Panc1 (cell line): ENCODE data around the gene MTRFR. TPM values are rescaled to one million over a fixed set of nuclear protein-coding genes. Genes with fewer than 3 reads are reported as not detected.

Experiments used
- ATAC-seq: fragments of 200-7000 bp; cut with Tn5 transposase; 2 replicates; pipeline ENCODE4 v1.9.1; 2020; ENCODE audit warnings: mild to moderate bottlenecking, moderate library complexity
- BruUV-seq: library from RNA; stranded (reverse); fragments of 400-500 nt; replicated peaks from 2 replicates; lab custom pipeline; 2021; lab: Mats Ljungman, UMichigan
- CTCF ChIA-PET: fragments of 300-600 bp; sonication (Branson Sonifier 250); formaldehyde crosslinking; loops from one replicate; lab custom pipeline; 2022; ENCODE audit warnings: antibody characterized with exemption; lab: Charles Lee
- POLR2A ChIA-PET: fragments of 300-600 bp; sonication (Branson Sonifier 250); formaldehyde crosslinking; loops from one replicate; lab custom pipeline; 2022; ENCODE audit warnings: antibody characterized with exemption; lab: Charles Lee
- DNase-seq: peaks from one replicate; pipeline ENCODE4 v3.0.0-alpha.2; 2010; ENCODE audit warnings: low read depth, low spot score
- H3K27ac ChIP-seq: 2 replicates; pipeline ENCODE4 v1.5.1; 2011; ENCODE audit warnings: mild to moderate bottlenecking, low read length, inconsistent platforms
- H3K27me3 ChIP-seq: fragments of 200-500 bp; sonication (Bioruptor generic); 2 replicates; pipeline ENCODE4 v1.6.0; 2014; ENCODE audit warnings: low read length, inconsistent platforms; ENCODE audit not compliant: control insufficient read depth, insufficient read depth
- H3K36me3 ChIP-seq: fragments of 200-500 bp; sonication (Bioruptor generic); 2 replicates; pipeline ENCODE4 v1.5.1; 2014; ENCODE audit warnings: inconsistent platforms, mild to moderate bottlenecking, low read length, moderate library complexity; ENCODE audit not compliant: control insufficient read depth, insufficient read depth
- H3K4me1 ChIP-seq: 2 replicates; pipeline ENCODE4 v1.5.1; 2011; ENCODE audit warnings: inconsistent platforms, mild to moderate bottlenecking, low read length, moderate library complexity; ENCODE audit not compliant: control insufficient read depth, insufficient read depth
- H3K4me3 ChIP-seq, 2 experiments: 2 replicates each; pipeline ENCODE4 v1.5.1; 2011 to 2012; ENCODE audit warnings: low read depth in 2 of 2, low read length in 2 of 2, mild to moderate bottlenecking in 2 of 2, inconsistent platforms in 1 of 2, moderate library complexity in 1 of 2
- H3K9me3 ChIP-seq: fragments of 200-500 bp; sonication (Bioruptor generic); 2 replicates; pipeline ENCODE4 v1.5.1; 2014; ENCODE audit warnings: low read depth, mild to moderate bottlenecking, inconsistent platforms, low read length, moderate library complexity; ENCODE audit not compliant: control insufficient read depth, insufficient read depth
- POLR2AphosphoS5 ChIP-seq: IDR thresholded peaks from 2 replicates; pipeline ENCODE4 v1.6.1; 2012; ENCODE audit warnings: mild to moderate bottlenecking, low read depth, low read length, moderate library complexity
- SIN3A ChIP-seq: IDR thresholded peaks from 2 replicates; pipeline ENCODE4 v1.6.1; 2012; ENCODE audit warnings: low read depth, mild to moderate bottlenecking, low read length, moderate library complexity, borderline replicate concordance; ENCODE audit not compliant: insufficient read depth
- TCF7L2 ChIP-seq: IDR thresholded peaks from 2 replicates; pipeline ENCODE4 v1.6.1; 2011; ENCODE audit warnings: mild to moderate bottlenecking, low read depth, low read length, inconsistent platforms
- in situ Hi-C: cut with HindIII; loops from 2 replicates; pipeline ENCODE4 v1.10.0; 2016; ENCODE audit warnings: low sequenced_read_pairs, low pct_unique_long_range_greater_than_20kb
- intact Hi-C: fragments of 100-400 bp; cut with micrococcal nuclease; formaldehyde crosslinking; loops from one replicate; pipeline ENCODE4 v1.10.0; 2022; ENCODE audit not compliant: unreplicated experiment
- total RNA-seq: library from RNA; stranded (reverse); gene quantifications from one replicate; pipeline ENCODE4 v1.2.1, GENCODE V29; 2021; ENCODE audit not compliant: unreplicated experiment
- TF ChIP-seq, protein P1 (sequence below): fragments of 450-650 bp; IDR thresholded peaks from 2 replicates; pipeline ENCODE4 v1.5.1; 2017; ENCODE audit warnings: mild to moderate bottlenecking
- TF ChIP-seq, protein P2 (sequence below), 2 experiments: IDR thresholded peaks; 2 replicates each; pipeline ENCODE4 v1.6.1; 2011 to 2012; ENCODE audit warnings: low read depth in 2 of 2, control low read depth in 1 of 2, low read length in 1 of 2, mild to moderate bottlenecking in 1 of 2, moderate library complexity in 1 of 2; ENCODE audit not compliant: insufficient read depth in 1 of 2

Gene MTRFR
- total RNA-seq, 1 experiment from 2014 or later = 21.5 TPM

- H3K9me3 ChIP-seq = no peaks in the 10 kb centered on the region
- no peak overlapping the region for H3K27ac ChIP-seq
- peaks cover 6% of the 10 kb centered on the region; the same call in 1 of the 2 replicates for H3K4me1 ChIP-seq
- intact Hi-C loops (loop anchor here (10.0 kb wide), 1 partner anchor 253 kb away; the partner anchor contains the start of gene ARL6IP4), in situ Hi-C loops (no loop called here)
- no peaks in the 10 kb centered on the region for H3K27me3 ChIP-seq
- CTCF ChIA-PET = interaction anchor here (0.6 to 1.1 kb wide), 5 partner anchors 195 to 580 kb away, joined by 3 to 4 read pairs (median 3); no protein-coding TSS in a partner anchor
- no peak overlapping the region for H3K4me3 ChIP-seq
- DNase-seq (no peak), ATAC-seq (no peak; the same call in 1 of the 2 replicates)
- BruUV-seq = TSS peak; percentile 6
- POLR2A ChIA-PET = interaction anchor here (0.5 to 0.6 kb wide), 2 partner anchors 14 to 265 kb away, joined by 3 to 7 read pairs; no protein-coding TSS in a partner anchor
- TF ChIP-seq, protein P1, sequence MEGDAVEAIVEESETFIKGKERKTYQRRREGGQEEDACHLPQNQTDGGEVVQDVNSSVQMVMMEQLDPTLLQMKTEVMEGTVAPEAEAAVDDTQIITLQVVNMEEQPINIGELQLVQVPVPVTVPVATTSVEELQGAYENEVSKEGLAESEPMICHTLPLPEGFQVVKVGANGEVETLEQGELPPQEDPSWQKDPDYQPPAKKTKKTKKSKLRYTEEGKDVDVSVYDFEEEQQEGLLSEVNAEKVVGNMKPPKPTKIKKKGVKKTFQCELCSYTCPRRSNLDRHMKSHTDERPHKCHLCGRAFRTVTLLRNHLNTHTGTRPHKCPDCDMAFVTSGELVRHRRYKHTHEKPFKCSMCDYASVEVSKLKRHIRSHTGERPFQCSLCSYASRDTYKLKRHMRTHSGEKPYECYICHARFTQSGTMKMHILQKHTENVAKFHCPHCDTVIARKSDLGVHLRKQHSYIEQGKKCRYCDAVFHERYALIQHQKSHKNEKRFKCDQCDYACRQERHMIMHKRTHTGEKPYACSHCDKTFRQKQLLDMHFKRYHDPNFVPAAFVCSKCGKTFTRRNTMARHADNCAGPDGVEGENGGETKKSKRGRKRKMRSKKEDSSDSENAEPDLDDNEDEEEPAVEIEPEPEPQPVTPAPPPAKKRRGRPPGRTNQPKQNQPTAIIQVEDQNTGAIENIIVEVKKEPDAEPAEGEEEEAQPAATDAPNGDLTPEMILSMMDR = peak; percentile 88
- TF ChIP-seq, protein P2, sequence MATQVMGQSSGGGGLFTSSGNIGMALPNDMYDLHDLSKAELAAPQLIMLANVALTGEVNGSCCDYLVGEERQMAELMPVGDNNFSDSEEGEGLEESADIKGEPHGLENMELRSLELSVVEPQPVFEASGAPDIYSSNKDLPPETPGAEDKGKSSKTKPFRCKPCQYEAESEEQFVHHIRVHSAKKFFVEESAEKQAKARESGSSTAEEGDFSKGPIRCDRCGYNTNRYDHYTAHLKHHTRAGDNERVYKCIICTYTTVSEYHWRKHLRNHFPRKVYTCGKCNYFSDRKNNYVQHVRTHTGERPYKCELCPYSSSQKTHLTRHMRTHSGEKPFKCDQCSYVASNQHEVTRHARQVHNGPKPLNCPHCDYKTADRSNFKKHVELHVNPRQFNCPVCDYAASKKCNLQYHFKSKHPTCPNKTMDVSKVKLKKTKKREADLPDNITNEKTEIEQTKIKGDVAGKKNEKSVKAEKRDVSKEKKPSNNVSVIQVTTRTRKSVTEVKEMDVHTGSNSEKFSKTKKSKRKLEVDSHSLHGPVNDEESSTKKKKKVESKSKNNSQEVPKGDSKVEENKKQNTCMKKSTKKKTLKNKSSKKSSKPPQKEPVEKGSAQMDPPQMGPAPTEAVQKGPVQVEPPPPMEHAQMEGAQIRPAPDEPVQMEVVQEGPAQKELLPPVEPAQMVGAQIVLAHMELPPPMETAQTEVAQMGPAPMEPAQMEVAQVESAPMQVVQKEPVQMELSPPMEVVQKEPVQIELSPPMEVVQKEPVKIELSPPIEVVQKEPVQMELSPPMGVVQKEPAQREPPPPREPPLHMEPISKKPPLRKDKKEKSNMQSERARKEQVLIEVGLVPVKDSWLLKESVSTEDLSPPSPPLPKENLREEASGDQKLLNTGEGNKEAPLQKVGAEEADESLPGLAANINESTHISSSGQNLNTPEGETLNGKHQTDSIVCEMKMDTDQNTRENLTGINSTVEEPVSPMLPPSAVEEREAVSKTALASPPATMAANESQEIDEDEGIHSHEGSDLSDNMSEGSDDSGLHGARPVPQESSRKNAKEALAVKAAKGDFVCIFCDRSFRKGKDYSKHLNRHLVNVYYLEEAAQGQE (IDR thresholded peaks at IDR 0.05; ENCODE audit: insufficient read depth in 1 of 2, low read depth in 2 of 2, low read length in 1 of 2) = no peak
- no peak for TF ChIP-seq TCF7L2
- no peaks in the 10 kb centered on the region for H3K36me3 ChIP-seq
Measured at GRCh38 chr12:123237646-123238329, 4.6 kb downstream of the MTRFR start.

- Histone ChIP-seq H3K36me3 (no peaks in the 10 kb centered on the region), H3K4me1 (peaks cover 6% of the 10 kb centered on the region; the same call in 1 of the 2 replicates), H3K4me3 (no peak overlapping the region), H3K27ac (no peak overlapping the region), H3K9me3 (no peaks in the 10 kb centered on the region), H3K27me3 (no peaks in the 10 kb centered on the region)
- ATAC-seq = no peak
- ChIA-PET CTCF (interaction anchor here (0.6 to 1.1 kb wide), 5 partner anchors 195 to 580 kb away, joined by 3 to 4 read pairs (median 3); no protein-coding TSS in a partner anchor), POLR2A (interaction anchor here (0.5 kb wide), 1 partner anchor 265 kb away, joined by 7 read pairs; no protein-coding TSS in a partner anchor)
- BruUV-seq = no TSS peak
- in situ Hi-C loops (no loop called here), intact Hi-C loops (loop anchor here (10.0 kb wide), 1 partner anchor 254 kb away; the partner anchor contains the start of gene ARL6IP4)
- DNase-seq = no peak
- TF ChIP-seq SIN3A = no peak
- TF ChIP-seq, protein P1 = no peak; the same call in 1 of the 2 replicates
- TF ChIP-seq, protein P2 (IDR thresholded peaks at IDR 0.05; ENCODE audit: insufficient read depth in 1 of 2, low read depth in 2 of 2, low read length in 1 of 2) = no peak
- no peak for TF ChIP-seq POLR2AphosphoS5
- TF ChIP-seq TCF7L2 = no peak
Measured at GRCh38 chr12:123238330-123238682, 5.1 kb downstream of the MTRFR start.
